Activated naive CD8-positive, alpha-beta T cell treated with anti-CD3 and anti-CD28 coated beads, Interleukin-2, amount 50 U/mL, for 24 hours (primary cell): ENCODE results near the gene FSTL3.
"Not testable (repeated sequence)": the region's sequence is repeated elsewhere in the genome, so short reads cannot be mapped to it uniquely, and the experiment has no call there.

ENCODE experiments used
- ATAC-seq: fragments of 150-1000 bp; cut with Tn5 transposase; one replicate; pipeline ENCODE4 v1.10.0; 2021
- DNase-seq: peaks from one replicate; pipeline ENCODE4 v3.0.0; 2021
- H3K27ac Mint-ChIP-seq: one replicate; pipeline ENCODE4 v1.8.0; 2021; ENCODE audit warnings: mild to moderate bottlenecking, mixed read lengths
- H3K27me3 Mint-ChIP-seq: one replicate; pipeline ENCODE4 v1.8.0; 2021; ENCODE audit warnings: mixed read lengths
- H3K36me3 Mint-ChIP-seq: one replicate; pipeline ENCODE4 v1.8.0; 2021; ENCODE audit warnings: low read depth, mixed read lengths
- H3K4me1 Mint-ChIP-seq: one replicate; pipeline ENCODE4 v1.8.0; 2021; ENCODE audit warnings: mixed read lengths
- H3K4me3 Mint-ChIP-seq: one replicate; pipeline ENCODE4 v1.8.0; 2021; ENCODE audit warnings: mild to moderate bottlenecking, moderate library complexity, mixed read lengths
- H3K9me3 Mint-ChIP-seq: one replicate; pipeline ENCODE4 v1.8.0; 2021; ENCODE audit warnings: mixed read lengths

Gene FSTL3

DNA sequence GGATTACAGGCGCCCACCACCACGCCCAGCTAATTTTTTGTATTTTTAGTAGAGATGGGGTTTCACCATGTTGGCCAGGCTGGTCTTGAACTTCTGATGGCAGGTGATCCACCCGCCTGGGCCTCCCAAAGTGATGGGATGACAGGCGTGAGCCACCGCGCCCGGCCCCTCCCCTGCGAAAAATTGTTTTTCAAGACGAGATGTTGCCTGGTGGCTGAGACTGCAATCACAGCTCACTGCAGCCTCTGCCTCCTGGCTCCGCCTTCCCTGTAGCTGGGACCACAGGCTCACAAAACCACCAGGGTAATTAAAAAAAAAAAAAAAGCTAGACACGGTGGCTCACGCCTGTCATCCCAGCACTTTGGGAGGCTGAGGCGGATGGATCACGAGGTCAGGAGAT is 23.7 kb downstream of the FSTL3 start:
- not testable (repeated sequence) for H3K4me3 Mint-ChIP-seq, H3K36me3 Mint-ChIP-seq

DNA sequence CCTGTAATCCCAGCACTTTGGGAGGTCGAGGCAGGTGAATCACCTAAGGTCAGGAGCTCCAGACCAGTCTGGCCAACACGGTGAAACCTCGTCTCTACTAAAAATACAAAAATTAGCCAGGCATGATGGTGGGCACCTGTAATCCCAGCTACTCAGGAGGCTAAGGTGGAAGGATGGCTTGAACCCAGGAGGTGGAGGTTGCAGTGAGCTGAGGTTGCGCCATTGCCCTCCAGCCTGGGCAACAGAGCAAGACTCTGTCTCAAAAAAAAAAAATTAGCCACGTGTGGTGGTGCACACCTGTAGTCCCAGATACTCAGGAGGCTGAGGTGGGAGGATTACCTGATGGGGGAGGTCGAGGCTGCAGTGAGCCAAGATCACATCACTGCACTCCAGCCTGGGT is 26.7 kb downstream of the FSTL3 start:
- not testable (repeated sequence) for H3K4me3 Mint-ChIP-seq, DNase-seq, H3K36me3 Mint-ChIP-seq, H3K27ac Mint-ChIP-seq, H3K9me3 Mint-ChIP-seq, H3K4me1 Mint-ChIP-seq, ATAC-seq
- peaks cover 33% of the 10 kb centered on the region for H3K27me3 Mint-ChIP-seq

More for the DNA sequence above, 23.7 kb downstream of the FSTL3 start:
- not testable (repeated sequence) for DNase-seq, H3K4me1 Mint-ChIP-seq, H3K27ac Mint-ChIP-seq, H3K9me3 Mint-ChIP-seq, ATAC-seq
- H3K27me3 Mint-ChIP-seq, result peaks cover 32% of the 10 kb centered on the region

- Mint-ChIP-seq H3K4me3 (no peak overlapping the region), H3K4me1 (peaks cover 7% of the 10 kb centered on the region), H3K27me3 (peaks cover 33% of the 10 kb centered on the region), H3K27ac (no peak overlapping the region), H3K36me3 (no peaks in the 10 kb centered on the region), H3K9me3 (no peaks in the 10 kb centered on the region)
- ATAC-seq (no peak), DNase-seq (no peak)
Observed at GRCh38 chr19:703329-703650, 27.1 kb downstream of the FSTL3 start.

- Mint-ChIP-seq H3K27ac (no peak overlapping the region), H3K4me1 (peaks cover 7% of the 10 kb centered on the region), H3K4me3 (no peak overlapping the region), H3K36me3 (no peaks in the 10 kb centered on the region), H3K9me3 (no peaks in the 10 kb centered on the region), H3K27me3 (peaks cover 32% of the 10 kb centered on the region)
- peak; percentile 72 for DNase-seq
- ATAC-seq, result peak; percentile 50
Observed at GRCh38 chr19:703651-704446, 27.7 kb downstream of the FSTL3 start.

DNA sequence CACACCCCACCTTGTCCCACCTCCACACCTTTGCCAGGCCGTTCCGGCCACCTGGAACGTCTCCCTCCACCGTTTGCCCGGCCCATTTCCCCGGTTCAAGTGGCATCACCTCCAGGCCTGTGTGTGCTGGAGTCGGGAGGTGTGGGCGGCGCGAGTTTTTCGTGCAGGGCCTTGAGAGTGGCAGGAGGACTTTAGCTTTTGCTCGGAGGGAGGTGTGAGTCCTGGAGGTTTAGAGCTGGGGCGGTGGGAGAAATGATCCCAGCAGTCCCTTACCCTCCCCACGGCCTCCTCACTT is 28.2 kb downstream of the FSTL3 start:
- Mint-ChIP-seq H3K4me3 (no peak overlapping the region), H3K9me3 (no peaks in the 10 kb centered on the region), H3K27me3 (peaks cover 32% of the 10 kb centered on the region), H3K27ac (no peak overlapping the region), H3K4me1 (peaks cover 7% of the 10 kb centered on the region), H3K36me3 (no peaks in the 10 kb centered on the region)
- ATAC-seq, result no peak
- no peak for DNase-seq

- Mint-ChIP-seq H3K9me3 (no peaks in the 10 kb centered on the region), H3K4me1 (peaks cover 3% of the 10 kb centered on the region), H3K27me3 (peaks cover 25% of the 10 kb centered on the region), H3K4me3 (no peak within 1 kb of the TSS), H3K36me3 (no peaks in the 10 kb centered on the region), H3K27ac (no peak within 1 kb of the TSS)
- ATAC-seq (no peak), DNase-seq (no peak)
Observed at GRCh38 chr19:708154-709143, 32.3 kb downstream of the FSTL3 start, which contains the start of gene PALM. PALM (plus strand) TSS chr19:708935; CDS start chr19:709147, 212 bp downstream.

DNA sequence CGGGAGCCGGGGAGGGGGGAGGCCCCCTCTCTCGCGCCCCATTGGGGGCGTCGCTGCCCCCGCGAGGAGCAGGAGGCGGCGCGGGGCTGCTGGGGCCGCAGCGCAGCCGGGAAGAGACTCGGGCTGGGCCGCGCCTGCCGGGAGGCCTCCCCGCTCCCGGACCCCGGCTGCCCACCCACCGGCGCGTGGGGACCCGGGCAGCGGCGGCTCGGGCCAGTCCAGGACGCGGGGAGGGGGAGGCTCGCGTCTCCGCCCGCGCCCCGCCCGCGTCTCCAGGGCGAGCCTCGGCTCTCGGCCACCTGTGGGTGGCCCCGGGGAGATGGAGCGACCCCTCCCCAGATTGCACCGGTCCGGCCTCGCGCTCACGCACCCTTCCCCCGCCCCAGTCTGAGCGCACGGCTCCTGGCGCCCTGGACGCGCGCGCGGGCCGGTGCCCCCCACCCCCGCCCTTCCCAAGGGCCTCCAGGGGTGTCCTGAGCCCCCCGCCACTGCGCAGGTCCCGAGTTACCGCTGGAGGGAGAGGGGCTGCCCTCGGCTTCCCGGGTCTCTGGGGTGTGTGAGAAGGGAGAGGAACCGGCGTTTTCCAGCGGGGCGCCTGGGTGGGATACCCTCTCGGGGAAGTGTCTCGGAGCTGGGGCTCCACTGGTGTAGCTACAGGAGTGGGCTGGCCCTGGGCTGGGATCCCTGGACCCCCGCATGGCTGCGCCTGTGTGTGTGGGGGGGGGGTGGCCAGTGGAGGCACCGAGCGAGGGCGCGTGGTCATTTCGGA is 33.2 kb downstream of the FSTL3 start:
- peaks cover 25% of the 10 kb centered on the region for H3K27me3 Mint-ChIP-seq
- H3K9me3 Mint-ChIP-seq, result no peaks in the 10 kb centered on the region
- H3K4me3 Mint-ChIP-seq, result no peak overlapping the region
- no peaks in the 10 kb centered on the region for H3K4me1 Mint-ChIP-seq
- no peaks in the 10 kb centered on the region for H3K36me3 Mint-ChIP-seq
- DNase-seq, result no peak
- H3K27ac Mint-ChIP-seq, result no peak overlapping the region
- ATAC-seq, result no peak

DNA sequence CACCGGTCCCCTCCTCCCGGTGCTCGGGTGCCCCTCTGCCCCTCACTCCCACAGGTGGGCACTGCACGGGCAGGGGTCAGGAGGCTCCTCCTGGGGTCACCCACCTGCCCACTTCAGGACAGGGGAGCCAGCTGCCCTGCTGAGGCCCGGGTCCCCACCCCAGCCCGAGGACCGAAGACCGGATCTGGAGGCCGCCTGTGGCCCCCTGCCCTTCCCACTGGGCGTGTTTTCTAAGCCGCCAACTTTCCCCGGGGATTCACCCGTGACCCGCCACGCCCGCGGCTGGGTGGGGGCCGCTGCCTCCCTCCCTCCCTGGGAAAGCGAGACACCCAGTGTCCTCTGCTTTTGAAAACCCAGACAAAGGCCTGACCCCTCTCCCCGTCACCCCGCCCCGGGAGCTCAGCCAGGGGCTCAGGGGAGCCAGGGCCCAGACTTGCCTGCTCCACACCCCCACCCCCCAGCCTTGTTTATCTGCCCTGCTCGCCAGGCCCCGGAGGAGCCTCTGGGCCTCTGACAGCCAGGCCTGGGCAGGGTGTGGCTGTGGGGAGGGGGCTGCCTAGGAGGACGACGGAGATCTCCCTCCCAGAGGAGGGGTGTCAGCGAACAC is 33.9 kb downstream of the FSTL3 start:
- no peak for ATAC-seq
- peaks cover 23% of the 10 kb centered on the region for H3K27me3 Mint-ChIP-seq
- no peaks in the 10 kb centered on the region for H3K9me3 Mint-ChIP-seq
- no peak overlapping the region for H3K4me3 Mint-ChIP-seq
- DNase-seq, result no peak
- no peaks in the 10 kb centered on the region for H3K4me1 Mint-ChIP-seq
- H3K36me3 Mint-ChIP-seq, result no peaks in the 10 kb centered on the region
- no peak overlapping the region for H3K27ac Mint-ChIP-seq

DNA sequence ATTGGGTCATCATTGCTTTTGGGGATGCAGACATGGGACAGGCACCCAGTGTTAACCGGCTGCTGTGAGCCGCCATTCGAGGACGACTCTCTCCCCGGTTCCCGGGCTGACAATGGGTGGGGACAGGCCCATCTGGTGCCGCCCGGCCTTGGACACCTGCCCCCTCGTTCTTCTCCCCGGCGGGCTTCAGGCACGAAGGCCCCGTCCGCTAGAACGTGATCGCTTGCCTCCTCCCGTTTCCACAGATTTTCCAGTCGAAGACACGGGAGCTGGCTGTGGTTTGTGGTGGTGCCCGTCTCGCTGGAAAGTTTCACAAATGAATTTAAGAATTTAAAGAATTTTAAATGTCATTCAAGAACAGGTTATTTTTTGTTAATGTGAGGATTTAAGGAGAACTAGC is 34.6 kb downstream of the FSTL3 start:
- Mint-ChIP-seq H3K9me3 (no peaks in the 10 kb centered on the region), H3K4me3 (no peak overlapping the region), H3K4me1 (no peaks in the 10 kb centered on the region)

GRCh38 chr19:711254-711653 is 35.1 kb downstream of the FSTL3 start:
- no peak overlapping the region for H3K4me3 Mint-ChIP-seq
- peaks cover 21% of the 10 kb centered on the region for H3K27me3 Mint-ChIP-seq

More for the DNA sequence above, 34.6 kb downstream of the FSTL3 start:
- Mint-ChIP-seq H3K36me3 (no peaks in the 10 kb centered on the region), H3K27me3 (peaks cover 22% of the 10 kb centered on the region), H3K27ac (no peak overlapping the region)
- no peak for DNase-seq
- no peak for ATAC-seq

DNA sequence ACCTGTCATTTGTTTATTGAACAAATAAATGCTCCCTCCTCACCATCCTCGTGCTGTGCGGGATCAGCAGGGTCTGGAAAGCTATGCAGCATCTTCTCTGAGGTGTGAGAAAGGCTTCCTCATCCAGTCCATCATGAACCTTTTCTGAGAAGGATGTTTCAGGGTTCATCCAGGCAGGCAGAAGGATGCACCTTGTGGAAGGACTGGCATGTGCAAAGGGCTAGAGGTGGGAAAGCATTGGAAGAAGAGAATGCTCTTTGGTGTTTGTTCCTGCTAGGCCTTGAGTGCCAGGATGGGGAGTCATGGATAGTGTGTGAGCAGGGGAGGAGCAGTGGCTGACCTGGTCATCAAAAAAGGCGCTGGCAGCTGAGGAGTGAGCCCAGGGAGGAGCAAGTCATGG is 39.2 kb downstream of the FSTL3 start:
- Mint-ChIP-seq H3K36me3 (no peaks in the 10 kb centered on the region), H3K27ac (no peak overlapping the region), H3K9me3 (no peaks in the 10 kb centered on the region), H3K27me3 (peaks cover 15% of the 10 kb centered on the region), H3K4me1 (no peaks in the 10 kb centered on the region), H3K4me3 (no peak overlapping the region)
- DNase-seq, result no peak
- no peak for ATAC-seq

More at GRCh38 chr19:711254-711653, 35.1 kb downstream of the FSTL3 start:
- no peaks in the 10 kb centered on the region for H3K9me3 Mint-ChIP-seq
- H3K27ac Mint-ChIP-seq, result no peak overlapping the region
- H3K36me3 Mint-ChIP-seq, result no peaks in the 10 kb centered on the region
- no peak for ATAC-seq
- no peak for DNase-seq
- no peaks in the 10 kb centered on the region for H3K4me1 Mint-ChIP-seq

GRCh38 chr19:718251-718951 is 42.2 kb downstream of the FSTL3 start:
- no peak overlapping the region for H3K27ac Mint-ChIP-seq
- peaks cover 15% of the 10 kb centered on the region for H3K27me3 Mint-ChIP-seq
- H3K4me3 Mint-ChIP-seq, result no peak overlapping the region
- no peaks in the 10 kb centered on the region for H3K36me3 Mint-ChIP-seq
- no peaks in the 10 kb centered on the region for H3K4me1 Mint-ChIP-seq
- no peaks in the 10 kb centered on the region for H3K9me3 Mint-ChIP-seq
- no peak for ATAC-seq
- DNase-seq, result no peak

- no peak for DNase-seq
- H3K9me3 Mint-ChIP-seq, result no peaks in the 10 kb centered on the region
- peaks cover 15% of the 10 kb centered on the region for H3K27me3 Mint-ChIP-seq
Observed at GRCh38 chr19:718991-719512, 42.9 kb downstream of the FSTL3 start.

More at GRCh38 chr19:718991-719512, 42.9 kb downstream of the FSTL3 start:
- Mint-ChIP-seq H3K4me3 (no peak overlapping the region), H3K27ac (no peak overlapping the region), H3K4me1 (no peaks in the 10 kb centered on the region), H3K36me3 (no peaks in the 10 kb centered on the region)
- ATAC-seq, result no peak
